Mesendoderm (in vitro differentiated cells): Measurements from ENCODE around the gene MPC1.
A peak's percentile ranks its signal among the peaks of the same experiment; 100 is the strongest.
"Not testable (repeated sequence)": the region's sequence is repeated elsewhere in the genome, so short reads cannot be mapped to it uniquely, and the experiment has no call there.

Experiments used
- DNase-seq: peaks from one replicate; pipeline ENCODE4 v3.0.0; 2013
- H2AK5ac ChIP-seq: 2 replicates; pipeline ENCODE4 v1.6.1; 2013; ENCODE audit warnings: low read length, inconsistent platforms
- H2BK120ac ChIP-seq: 2 replicates; pipeline ENCODE4 v1.6.1; 2013; ENCODE audit warnings: low read depth, mild to moderate bottlenecking, low read length, moderate library complexity, mixed read lengths
- H2BK15ac ChIP-seq: replicated peaks from 2 replicates; pipeline ENCODE4 v1.6.1; 2013; ENCODE audit warnings: low read depth, mild to moderate bottlenecking, moderate library complexity
- H2BK5ac ChIP-seq: 2 replicates; pipeline ENCODE4 v1.6.1; 2013; ENCODE audit warnings: low read length, inconsistent platforms
- H3K18ac ChIP-seq: 2 replicates; pipeline ENCODE4 v1.6.1; 2013; ENCODE audit warnings: mild to moderate bottlenecking, low read length, mixed read lengths
- H3K23ac ChIP-seq: one replicate; pipeline ENCODE4 v1.6.1; 2013; ENCODE audit warnings: low read length
- H3K27ac ChIP-seq: 2 replicates; pipeline ENCODE4 v1.5.1; 2013; ENCODE audit warnings: low read depth, mild to moderate bottlenecking, inconsistent platforms, low read length, moderate library complexity
- H3K27me3 ChIP-seq: 2 replicates; pipeline ENCODE4 v1.6.1; 2013; ENCODE audit warnings: low read length, control low read depth, mild to moderate bottlenecking, inconsistent platforms; ENCODE audit not compliant: insufficient read depth, poor library complexity
- H3K36me3 ChIP-seq: 2 replicates; pipeline ENCODE4 v1.6.1; 2013; ENCODE audit warnings: low read length, inconsistent platforms; ENCODE audit not compliant: control insufficient read depth, insufficient read depth
- H3K4ac ChIP-seq: one replicate; pipeline ENCODE4 v1.6.1; 2013; ENCODE audit warnings: low read depth, mild to moderate bottlenecking, low read length, moderate library complexity
- H3K4me1 ChIP-seq: 2 replicates; pipeline ENCODE4 v1.6.1; 2013; ENCODE audit warnings: low read depth, low read length, inconsistent platforms; ENCODE audit not compliant: control insufficient read depth
- H3K4me2 ChIP-seq: 2 replicates; pipeline ENCODE4 v1.6.1; 2013; ENCODE audit warnings: low read length
- H3K4me3 ChIP-seq: 2 replicates; pipeline ENCODE4 v1.5.1; 2013; ENCODE audit warnings: mild to moderate bottlenecking, low read length
- H3K56ac ChIP-seq: one replicate; pipeline ENCODE4 v1.6.1; 2013; ENCODE audit warnings: low read length
- H3K79me1 ChIP-seq: 2 replicates; pipeline ENCODE4 v1.6.1; 2013; ENCODE audit warnings: low read length, inconsistent platforms
- H3K79me2 ChIP-seq: 2 replicates; pipeline ENCODE4 v1.6.1; 2013; ENCODE audit warnings: mild to moderate bottlenecking, low read length; ENCODE audit not compliant: control insufficient read depth, insufficient read depth
- H3K9ac ChIP-seq: 2 replicates; pipeline ENCODE4 v1.6.1; 2013; ENCODE audit warnings: low read length, inconsistent platforms
- H4K5ac ChIP-seq: one replicate; pipeline ENCODE4 v1.6.1; 2013; ENCODE audit warnings: low read length
- H4K8ac ChIP-seq: one replicate; pipeline ENCODE4 v1.6.1; 2013; ENCODE audit warnings: low read depth, mild to moderate bottlenecking, control low read depth, low read length, moderate library complexity
- WGBS: extraction: QIAGEN DNeasy Blood & Tissue Kit; methylation state at CpG from one replicate; pipeline ENCODE4 v1.1.7; 2013; ENCODE audit warnings: low lambda C conversion rate, missing lambda C conversion rate; ENCODE audit not compliant: insufficient coverage; ENCODE audit errors: extremely low coverage; 5-methylcytosine and 5-hydroxymethylcytosine counted together

The MPC1 gene

DNA sequence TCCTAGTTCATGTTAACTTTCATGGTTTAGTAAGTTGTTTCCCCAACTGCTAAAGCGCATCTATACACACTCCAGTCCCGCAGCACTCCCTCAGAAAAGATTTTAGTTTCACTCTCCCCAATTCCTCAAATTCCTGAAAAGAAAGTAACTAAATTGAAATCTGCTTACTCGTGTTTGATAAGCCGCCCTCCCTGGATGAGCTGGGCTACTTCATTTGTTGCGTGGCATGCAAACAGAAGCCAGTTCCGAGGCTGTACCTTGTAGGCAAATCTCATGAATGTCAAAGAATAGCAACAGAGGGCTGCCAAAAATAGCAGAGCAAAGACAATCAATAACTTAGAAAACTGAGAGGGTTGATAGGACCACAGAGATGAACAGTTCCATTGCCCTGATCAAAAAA is 16.9 kb downstream of the MPC1 start:
- peak; percentile 36 for DNase-seq
- Histone ChIP-seq H3K9ac (no peak overlapping the region), H3K4me2 (no peak overlapping the region), H2BK5ac (no peak overlapping the region), H3K56ac (no peak overlapping the region), H3K4me3 (no peak overlapping the region), H3K27me3 (no peaks in the 10 kb centered on the region), H3K23ac (no peak overlapping the region), H3K79me1 (no peaks in the 10 kb centered on the region), H3K27ac (peak overlapping the region; percentile 5), H2AK5ac (no peak overlapping the region), H4K8ac (no peak overlapping the region), H3K36me3 (no peaks in the 10 kb centered on the region), H3K79me2 (no peaks in the 10 kb centered on the region), H2BK120ac (peak overlapping the region; percentile 21), H4K5ac (no peak overlapping the region), H2BK15ac (no peak overlapping the region), H3K4me1 (no peaks in the 10 kb centered on the region), H3K18ac (no peak overlapping the region), H3K4ac (no peak overlapping the region)
- no CpG with 5 or more reads among the region's 6 CpGs for WGBS

DNA sequence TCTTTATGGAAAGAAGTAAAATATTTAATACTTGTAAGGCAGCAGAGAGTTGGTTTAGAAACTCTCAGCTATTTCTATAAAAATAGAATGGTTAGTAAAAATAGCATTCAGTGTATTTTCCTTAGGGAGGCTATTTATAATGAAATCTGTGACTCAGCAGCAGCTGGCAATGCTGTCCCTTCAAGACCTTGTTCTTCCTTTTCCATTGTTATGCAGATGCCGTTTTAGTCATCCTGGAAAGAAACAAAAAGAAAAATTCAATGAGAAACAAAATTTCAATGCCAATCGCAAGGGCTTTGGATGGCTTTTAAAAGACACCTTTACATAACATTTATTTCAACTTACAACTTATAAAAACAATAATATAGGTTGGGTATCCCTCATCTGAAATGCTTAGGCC is 17.5 kb downstream of the MPC1 start:
- Histone ChIP-seq H3K4me1 (no peaks in the 10 kb centered on the region), H2BK120ac (no peak overlapping the region), H3K18ac (no peak overlapping the region), H4K8ac (no peak overlapping the region), H3K79me2 (no peaks in the 10 kb centered on the region), H3K36me3 (no peaks in the 10 kb centered on the region), H3K4me2 (no peak overlapping the region), H3K79me1 (no peaks in the 10 kb centered on the region), H3K27me3 (no peaks in the 10 kb centered on the region), H3K23ac (no peak overlapping the region), H3K4ac (no peak overlapping the region), H2BK5ac (no peak overlapping the region), H2BK15ac (no peak overlapping the region), H3K4me3 (no peak overlapping the region), H3K27ac (no peak overlapping the region), H2AK5ac (no peak overlapping the region), H3K9ac (no peak overlapping the region), H4K5ac (no peak overlapping the region), H3K56ac (no peak overlapping the region)
- DNase-seq: peak; percentile 81
- WGBS: no CpG with 5 or more reads among the region's 2 CpGs

DNA sequence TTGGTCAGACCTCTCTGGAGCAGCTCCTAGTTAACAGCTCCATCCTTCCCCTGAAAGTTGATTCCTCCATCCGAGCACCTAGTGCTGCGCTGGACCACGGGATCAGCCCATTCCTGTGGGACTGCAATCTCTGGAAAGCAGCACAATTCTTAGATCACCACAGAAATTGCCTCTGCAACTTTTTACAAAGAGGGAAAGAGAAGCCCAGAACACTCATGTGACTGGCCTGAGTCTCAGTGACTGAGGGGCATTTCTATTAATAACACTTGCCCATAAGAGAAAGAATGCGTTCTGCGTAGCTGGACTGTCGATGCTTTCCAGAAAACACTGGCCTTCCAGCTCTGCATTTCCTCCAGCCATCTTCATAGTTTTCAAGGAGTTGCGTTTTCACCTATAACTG is 18.3 kb downstream of the MPC1 start:
- Histone ChIP-seq H2BK15ac (peak overlapping the region; percentile 98), H2BK5ac (no peak overlapping the region), H4K8ac (no peak overlapping the region), H3K4me3 (no peak overlapping the region), H3K4me2 (no peak overlapping the region), H3K9ac (no peak overlapping the region), H2BK120ac (peak overlapping the region; percentile 45), H3K4ac (no peak overlapping the region), H3K56ac (no peak overlapping the region), H3K4me1 (no peaks in the 10 kb centered on the region), H3K27me3 (no peaks in the 10 kb centered on the region), H3K23ac (no peak overlapping the region), H3K18ac (peak overlapping the region; percentile 60), H4K5ac (no peak overlapping the region), H3K36me3 (no peaks in the 10 kb centered on the region), H3K79me1 (no peaks in the 10 kb centered on the region), H3K27ac (no peak overlapping the region), H2AK5ac (no peak overlapping the region), H3K79me2 (no peaks in the 10 kb centered on the region)
- no peak for DNase-seq
- no CpG with 5 or more reads among the region's 7 CpGs for WGBS

DNA sequence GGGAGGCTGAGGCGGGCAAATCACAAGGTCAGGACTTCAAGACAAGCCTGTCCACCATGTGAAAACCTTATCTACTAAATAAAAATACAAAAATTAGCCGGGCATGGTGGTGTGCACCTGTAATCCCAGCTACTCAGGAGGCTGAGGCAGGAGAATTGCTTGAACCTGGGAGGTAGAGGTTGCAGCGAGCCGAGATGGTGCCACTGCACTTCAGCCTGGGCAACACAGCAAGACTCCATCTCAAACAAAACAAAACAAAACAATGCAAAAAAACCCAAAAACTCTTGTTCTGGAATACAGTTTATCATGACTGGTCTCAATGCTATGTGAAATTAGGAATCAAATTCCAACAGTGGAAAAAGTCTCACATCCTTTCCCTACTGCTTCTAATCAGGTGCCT is 20.3 kb downstream of the MPC1 start:
- H2BK120ac ChIP-seq, H3K4me3 ChIP-seq, H3K18ac ChIP-seq, H3K56ac ChIP-seq, H3K27ac ChIP-seq, H3K4me1 ChIP-seq, DNase-seq, H4K8ac ChIP-seq, H3K79me1 ChIP-seq, H3K4me2 ChIP-seq, H2AK5ac ChIP-seq, H4K5ac ChIP-seq, H3K36me3 ChIP-seq, H3K9ac ChIP-seq, H3K23ac ChIP-seq, H2BK15ac ChIP-seq, H3K79me2 ChIP-seq, H3K27me3 ChIP-seq, H2BK5ac ChIP-seq, H3K4ac ChIP-seq: not testable (repeated sequence)
- no CpG with 5 or more reads among the region's 4 CpGs for WGBS

DNA sequence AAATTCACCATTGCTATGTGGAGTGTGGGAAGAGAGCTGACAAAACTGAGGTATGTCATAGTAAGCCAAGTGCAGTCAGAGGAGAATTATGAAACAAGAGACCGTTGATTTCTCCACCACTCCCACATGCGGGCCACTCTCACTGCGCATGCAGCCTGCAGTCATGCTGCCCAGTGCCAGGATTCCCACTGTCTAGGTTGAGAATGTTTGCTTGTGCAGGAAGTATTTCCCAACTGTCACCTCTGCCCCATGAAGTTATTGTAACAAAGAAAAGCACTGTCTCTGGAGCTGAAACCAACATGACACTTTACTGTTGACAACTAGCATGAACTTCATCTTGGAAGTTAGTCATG is 21.7 kb downstream of the MPC1 start:
- Histone ChIP-seq H2AK5ac (no peak overlapping the region), H3K4me3 (no peak overlapping the region), H3K4me1 (no peaks in the 10 kb centered on the region), H2BK15ac (no peak overlapping the region), H3K27me3 (no peaks in the 10 kb centered on the region), H2BK5ac (no peak overlapping the region), H3K23ac (no peak overlapping the region), H3K4me2 (no peak overlapping the region), H4K5ac (no peak overlapping the region), H4K8ac (no peak overlapping the region), H2BK120ac (no peak overlapping the region), H3K27ac (no peak overlapping the region), H3K79me2 (no peaks in the 10 kb centered on the region), H3K56ac (no peak overlapping the region), H3K9ac (no peak overlapping the region), H3K4ac (no peak overlapping the region), H3K18ac (no peak overlapping the region), H3K36me3 (no peaks in the 10 kb centered on the region), H3K79me1 (no peaks in the 10 kb centered on the region)
- DNase-seq: no peak
- no CpG with 5 or more reads among the region's 3 CpGs for WGBS

DNA sequence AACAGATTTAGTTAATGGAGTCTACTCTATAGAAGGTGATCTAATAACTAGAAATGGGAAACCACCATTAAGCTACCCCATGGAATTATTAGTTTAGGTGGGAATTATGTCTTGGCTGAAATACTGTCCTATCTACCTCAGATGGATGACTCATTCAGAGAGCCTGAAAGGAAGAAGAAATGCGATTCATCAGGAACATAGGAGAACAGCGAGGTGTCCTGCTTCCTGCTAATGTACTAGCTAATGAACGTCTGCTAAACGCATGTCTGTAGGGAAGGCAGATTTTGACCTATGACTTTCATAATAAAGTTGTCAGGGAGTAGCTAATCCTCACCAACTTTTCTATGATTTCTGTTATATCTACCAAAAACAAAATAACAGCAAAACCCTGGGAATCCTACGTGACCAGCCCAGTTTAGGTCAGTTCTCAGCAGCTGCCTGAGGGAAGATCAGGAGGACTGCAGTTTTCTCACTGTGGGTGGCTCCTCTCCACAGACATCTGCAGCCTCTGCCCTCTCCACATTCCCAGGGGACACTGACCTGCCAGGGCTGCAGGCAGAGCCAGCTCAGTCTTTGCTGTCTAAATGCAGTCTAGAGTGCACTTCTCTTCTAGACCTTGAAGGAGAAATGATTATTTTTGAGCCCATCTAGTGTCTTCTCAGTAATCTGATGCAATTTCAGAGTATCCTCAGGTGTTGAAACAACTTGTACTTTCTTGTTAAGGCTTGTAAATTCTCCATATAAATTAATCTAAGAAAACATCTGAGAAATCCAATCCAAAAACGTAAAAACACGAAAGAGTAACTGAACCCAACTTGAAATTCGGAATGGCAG is 22.3 kb downstream of the MPC1 start:
- Histone ChIP-seq H3K27me3 (no peaks in the 10 kb centered on the region), H2BK120ac (no peak overlapping the region), H3K4me1 (no peaks in the 10 kb centered on the region), H3K18ac (no peak overlapping the region), H3K56ac (no peak overlapping the region), H3K36me3 (no peaks in the 10 kb centered on the region), H3K23ac (no peak overlapping the region), H2AK5ac (no peak overlapping the region), H3K9ac (no peak overlapping the region), H3K4me3 (no peak overlapping the region), H3K27ac (no peak overlapping the region), H4K8ac (no peak overlapping the region), H3K4ac (no peak overlapping the region), H2BK15ac (no peak overlapping the region), H3K79me2 (no peaks in the 10 kb centered on the region), H2BK5ac (no peak overlapping the region), H3K4me2 (no peak overlapping the region), H4K5ac (no peak overlapping the region), H3K79me1 (no peaks in the 10 kb centered on the region)
- no CpG with 5 or more reads among the region's 8 CpGs for WGBS
- peak; percentile 24 for DNase-seq
